Fibroblast of the aortic adventitia (primary cell): ENCODE data around the gene OXTR. TPM values are rescaled to one million over a fixed set of nuclear protein-coding genes. Genes with fewer than 3 reads are reported as not detected.

Experiments used
- DNase-seq: peaks from one replicate; pipeline ENCODE4 v3.0.0-alpha.2; 2010; ENCODE audit warnings: low read depth
- H3K4me3 ChIP-seq: 2 replicates; pipeline ENCODE4 v1.5.1; 2011; ENCODE audit warnings: low read depth, mild to moderate bottlenecking, control low read depth, low read length, moderate library complexity
- CTCF ChIP-seq: IDR thresholded peaks from 2 replicates; pipeline ENCODE4 v1.5.1; 2011; ENCODE audit warnings: mild to moderate bottlenecking, low read length, control low read depth, inconsistent platforms; ENCODE audit not compliant: insufficient read depth
- total RNA-seq: library from RNA; depleted of rRNA; stranded (reverse); fragments of >200 nt; gene quantifications from 2 replicates; pipeline ENCODE4 v1.2.3, GENCODE V29; 2012; ENCODE audit warnings: low replicate concordance

The OXTR gene
- total RNA-seq, 1 donor, result 6.1 TPM

- H3K4me3 ChIP-seq, result no peak overlapping the region
- DNase-seq, result no peak
- no peak for TF ChIP-seq CTCF
Observed at GRCh38 chr3:8737823-8738222, 31.6 kb downstream of the OXTR start.

- no peak overlapping the region for H3K4me3 ChIP-seq
- no peak for TF ChIP-seq CTCF
- DNase-seq, result no peak
Observed at GRCh38 chr3:8737301-8737700, 32.1 kb downstream of the OXTR start.

GRCh38 chr3:8736436-8736835 lies 33.0 kb downstream of the OXTR start:
- H3K4me3 ChIP-seq, result no peak overlapping the region
- no peak for DNase-seq
- TF ChIP-seq CTCF, result no peak

- no peak for TF ChIP-seq CTCF
- no peak for DNase-seq
- no peak overlapping the region for H3K4me3 ChIP-seq
Observed at GRCh38 chr3:8734908-8735307, 34.5 kb downstream of the OXTR start.

GRCh38 chr3:8734137-8734878 lies 35.1 kb downstream of the OXTR start:
- no peak for DNase-seq
- no peak overlapping the region for H3K4me3 ChIP-seq
- no peak for TF ChIP-seq CTCF

- H3K4me3 ChIP-seq, result no peak within 1 kb of the TSS
- no peak for TF ChIP-seq CTCF
- DNase-seq, result no peak
Observed at GRCh38 chr3:8733332-8734094, 35.9 kb downstream of the OXTR start, which contains the start of gene CAV3. TSS of gene CAV3 (plus strand) at chr3:8733802. CDS start at chr3:8733877, 75 bp downstream.
